ENCODE results near the gene TAF11L3. TPM values are rescaled to one million over a fixed set of nuclear protein-coding genes. Genes with fewer than 3 reads are reported as not detected.
"Not testable (repeated sequence)": the region's sequence is repeated elsewhere in the genome, so short reads cannot be mapped to it uniquely, and the experiment has no call there.

Gene TAF11L3
- total RNA-seq (not detected), polyA plus RNA-seq (not detected)
- long read RNA-seq, donor 1, result 0 reads
- long read RNA-seq, donor 2, result 0 reads

DNA sequence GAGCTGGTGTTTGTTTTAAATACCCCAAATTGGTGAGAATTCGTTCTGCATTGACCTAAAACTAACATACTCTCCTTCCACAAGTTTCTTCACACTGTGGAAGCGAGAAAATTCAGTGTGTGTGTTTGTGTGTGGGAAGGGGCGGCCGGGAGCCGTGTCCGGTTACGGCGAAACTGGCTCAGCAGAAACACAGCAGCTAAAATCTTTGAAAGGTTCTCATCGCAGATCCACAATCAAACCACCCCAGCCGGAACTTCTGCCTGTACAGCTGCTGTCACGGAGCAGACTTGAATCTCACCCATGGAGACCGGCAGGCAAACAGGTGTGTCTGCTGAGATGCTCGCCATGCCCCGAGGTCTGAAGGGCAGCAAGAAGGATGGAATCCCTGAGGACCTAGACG lies at the start of gene TAF11L3:
TSS of gene TAF11L3 (plus strand) at position 301 of the 400 bp plus-strand sequence.
- H3K4me3 ChIP-seq; intact Hi-C loops (cut with DNase I; ENCODE audit: low total_unique reads); H3K27me3 ChIP-seq (replicated peaks in 1 of 7); H3K27ac ChIP-seq; H3K4me1 ChIP-seq; H3K36me3 ChIP-seq; DNase-seq; H3K9me3 ChIP-seq: not testable (repeated sequence)
- no CpG with 5 or more reads among the region's 15 CpGs for WGBS, 5 donors

DNA sequence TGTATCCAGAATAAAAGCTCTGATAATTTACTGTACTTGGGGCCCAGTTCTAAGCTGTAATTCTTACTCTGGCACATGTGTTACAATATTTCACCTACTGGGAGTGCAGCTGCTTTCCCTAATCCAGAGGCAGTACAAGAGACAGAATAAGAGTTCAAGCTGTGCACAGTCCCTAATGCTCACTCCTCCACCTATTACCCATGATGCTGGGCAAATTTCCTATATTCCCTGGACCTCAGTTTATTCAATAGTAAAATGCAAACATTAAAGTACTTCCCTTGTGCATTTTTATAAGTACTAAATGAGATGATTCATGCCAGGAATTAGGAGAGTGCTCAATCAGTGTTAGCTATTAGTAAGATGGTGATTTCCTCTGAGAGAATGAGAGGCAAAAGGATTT lies 48.1 kb upstream of the TAF11L3 start:
- TF ChIP-seq, protein P1, sequence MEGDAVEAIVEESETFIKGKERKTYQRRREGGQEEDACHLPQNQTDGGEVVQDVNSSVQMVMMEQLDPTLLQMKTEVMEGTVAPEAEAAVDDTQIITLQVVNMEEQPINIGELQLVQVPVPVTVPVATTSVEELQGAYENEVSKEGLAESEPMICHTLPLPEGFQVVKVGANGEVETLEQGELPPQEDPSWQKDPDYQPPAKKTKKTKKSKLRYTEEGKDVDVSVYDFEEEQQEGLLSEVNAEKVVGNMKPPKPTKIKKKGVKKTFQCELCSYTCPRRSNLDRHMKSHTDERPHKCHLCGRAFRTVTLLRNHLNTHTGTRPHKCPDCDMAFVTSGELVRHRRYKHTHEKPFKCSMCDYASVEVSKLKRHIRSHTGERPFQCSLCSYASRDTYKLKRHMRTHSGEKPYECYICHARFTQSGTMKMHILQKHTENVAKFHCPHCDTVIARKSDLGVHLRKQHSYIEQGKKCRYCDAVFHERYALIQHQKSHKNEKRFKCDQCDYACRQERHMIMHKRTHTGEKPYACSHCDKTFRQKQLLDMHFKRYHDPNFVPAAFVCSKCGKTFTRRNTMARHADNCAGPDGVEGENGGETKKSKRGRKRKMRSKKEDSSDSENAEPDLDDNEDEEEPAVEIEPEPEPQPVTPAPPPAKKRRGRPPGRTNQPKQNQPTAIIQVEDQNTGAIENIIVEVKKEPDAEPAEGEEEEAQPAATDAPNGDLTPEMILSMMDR (IDR thresholded peaks at IDR 0.05 in 8 of 11, conservative IDR thresholded peaks at IDR 0.05 in 3 of 11), result no peak
- TF ChIP-seq POLR2AphosphoS5 (IDR thresholded peaks at IDR 0.05) (no peak), POLR2A (IDR thresholded peaks at IDR 0.05) (no peak)
- no peak overlapping the region for H3K4me3 ChIP-seq
- intact Hi-C loops (cut with DNase I; ENCODE audit: low total_unique reads), result no loop called here
- no peak for DNase-seq
- no peaks in the 10 kb centered on the region for H3K27me3 ChIP-seq (replicated peaks in 1 of 7)
- no peak overlapping the region for H3K27ac ChIP-seq
- H3K4me1 ChIP-seq, result peaks cover 0 to 5% (median 0%) of the 10 kb centered on the region in 6 donors
- peaks cover 0 to 5% (median 0%) of the 10 kb centered on the region in 8 donors for H3K9me3 ChIP-seq
- H3K36me3 ChIP-seq, result no peaks in the 10 kb centered on the region

DNA sequence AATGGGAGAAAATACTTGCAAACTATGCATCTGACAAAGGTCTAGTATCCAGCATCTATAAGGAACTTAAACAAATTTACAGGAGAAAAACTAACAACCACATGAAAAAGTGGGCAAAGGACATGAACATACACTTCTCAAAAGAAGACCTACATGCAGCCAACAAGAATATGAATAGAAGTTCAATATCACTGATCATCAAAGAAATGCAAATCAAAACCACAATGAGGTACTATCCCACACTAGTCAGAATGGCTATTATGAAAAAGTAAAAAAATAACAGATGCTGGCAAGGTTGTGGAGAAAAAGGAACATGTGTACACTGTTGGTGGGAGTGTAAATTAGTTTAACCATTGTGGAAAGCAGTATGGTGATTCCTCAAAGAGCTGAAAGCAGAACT lies 43.1 kb upstream of the TAF11L3 start:
- H3K9me3 ChIP-seq; intact Hi-C loops (cut with DNase I; ENCODE audit: low total_unique reads); H3K4me3 ChIP-seq; H3K4me1 ChIP-seq; H3K27me3 ChIP-seq (replicated peaks in 1 of 7); H3K27ac ChIP-seq; H3K36me3 ChIP-seq; DNase-seq: not testable (repeated sequence)

DNA sequence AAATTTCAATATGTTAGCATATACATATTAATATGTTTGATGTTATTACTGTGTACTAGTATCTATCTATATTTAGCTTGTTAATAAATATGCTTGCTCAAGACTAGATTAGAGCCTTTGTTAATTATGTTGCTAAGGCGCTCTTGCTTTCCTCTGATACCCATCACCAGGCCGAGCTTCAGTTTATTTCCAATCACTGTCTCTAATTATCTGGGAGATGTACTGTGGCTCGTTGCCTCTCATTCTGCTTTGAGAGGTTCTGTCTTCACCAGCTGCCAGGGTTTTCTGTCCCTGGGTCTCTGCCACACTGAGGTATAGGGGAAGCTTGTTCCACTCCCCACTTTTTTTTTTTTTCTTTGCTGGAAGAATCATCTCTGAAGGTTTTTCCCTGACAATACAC lies 41.1 kb upstream of the TAF11L3 start:
- 83 to 91% (median 87%) methylated on average over 3 of the region's 3 CpGs for WGBS, 5 donors
- Histone ChIP-seq H3K4me1 (peaks cover 0 to 9% (median 0%) of the 10 kb centered on the region in 6 donors), H3K4me3 (no peak overlapping the region), H3K9me3 (no peaks in the 10 kb centered on the region), H3K27me3 (replicated peaks in 1 of 7) (no peaks in the 10 kb centered on the region), H3K36me3 (no peaks in the 10 kb centered on the region), H3K27ac (no peak overlapping the region)
- intact Hi-C loops (cut with DNase I; ENCODE audit: low total_unique reads), result no loop called here
- TF ChIP-seq, protein P1 (IDR thresholded peaks at IDR 0.05 in 8 of 11, conservative IDR thresholded peaks at IDR 0.05 in 3 of 11), result no peak
- TF ChIP-seq POLR2A (IDR thresholded peaks at IDR 0.05), result no peak
- no peak for TF ChIP-seq POLR2AphosphoS5 (IDR thresholded peaks at IDR 0.05)
- no peak for DNase-seq

DNA sequence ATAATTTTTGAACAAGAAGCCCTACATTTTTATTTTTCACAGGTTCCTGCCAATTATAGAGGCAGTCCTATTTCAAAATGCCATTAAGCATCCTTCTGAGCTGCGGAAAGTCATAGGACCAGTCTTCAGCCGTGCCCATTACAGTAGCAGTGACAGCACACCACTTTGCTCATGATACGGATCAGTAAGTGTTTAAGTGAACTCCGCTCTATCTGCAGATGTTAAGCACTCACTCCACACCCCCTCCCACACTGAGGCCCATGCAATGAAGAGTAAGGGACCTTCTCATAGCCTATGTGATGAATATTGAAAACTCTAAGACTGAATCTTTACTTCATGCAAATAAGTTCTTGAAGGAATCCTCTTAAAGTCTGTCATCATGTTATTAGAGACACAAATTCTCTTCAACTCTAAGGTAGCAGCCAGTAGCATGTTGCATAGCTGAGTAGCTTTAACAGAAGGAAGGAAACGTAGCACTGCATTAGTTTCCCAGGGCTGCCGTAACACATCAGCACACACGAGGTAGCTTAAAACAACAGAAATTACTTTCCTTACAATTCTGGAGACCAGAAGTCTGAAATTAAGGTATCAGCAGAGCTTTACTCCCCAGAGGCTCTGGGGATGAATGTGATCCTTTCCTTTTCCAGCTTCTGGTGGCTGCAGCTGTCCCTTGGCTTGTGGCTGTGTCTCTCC lies 40.4 kb upstream of the TAF11L3 start:
- H3K27me3 ChIP-seq (replicated peaks in 1 of 7), result no peaks in the 10 kb centered on the region
- H3K27ac ChIP-seq, result peak overlapping the region in 2 of 8 donors; percentile 26 to 39
- H3K36me3 ChIP-seq, result no peaks in the 10 kb centered on the region
- no peak for TF ChIP-seq POLR2A (IDR thresholded peaks at IDR 0.05)
- TF ChIP-seq, protein P1 (IDR thresholded peaks at IDR 0.05 in 8 of 11, conservative IDR thresholded peaks at IDR 0.05 in 3 of 11), result no peak
- intact Hi-C loops (cut with DNase I; ENCODE audit: low total_unique reads), result no loop called here
- H3K4me1 ChIP-seq, result peaks cover 0 to 9% (median 0%) of the 10 kb centered on the region in 6 donors
- H3K9me3 ChIP-seq, result no peaks in the 10 kb centered on the region
- 62 to 75% (median 63%) methylated on average over 7 of the region's 7 CpGs for WGBS, 5 donors
- DNase-seq, result no peak
- H3K4me3 ChIP-seq, result no peak overlapping the region
